Measurements from ENCODE around the gene DNAI7.

GRCh38 chr12:25101092-25101445, 93.9 kb downstream of the DNAI7 start:
- no peak for TF ChIP-seq KLF9 (CRISPR knock-in tag; IDR thresholded peaks at IDR 0.05; ENCODE audit: low read depth)
- TF ChIP-seq SRF (IDR thresholded peaks at IDR 0.05; ENCODE audit: low read depth, low read length), result no peak
- TF ChIP-seq, protein P1, sequence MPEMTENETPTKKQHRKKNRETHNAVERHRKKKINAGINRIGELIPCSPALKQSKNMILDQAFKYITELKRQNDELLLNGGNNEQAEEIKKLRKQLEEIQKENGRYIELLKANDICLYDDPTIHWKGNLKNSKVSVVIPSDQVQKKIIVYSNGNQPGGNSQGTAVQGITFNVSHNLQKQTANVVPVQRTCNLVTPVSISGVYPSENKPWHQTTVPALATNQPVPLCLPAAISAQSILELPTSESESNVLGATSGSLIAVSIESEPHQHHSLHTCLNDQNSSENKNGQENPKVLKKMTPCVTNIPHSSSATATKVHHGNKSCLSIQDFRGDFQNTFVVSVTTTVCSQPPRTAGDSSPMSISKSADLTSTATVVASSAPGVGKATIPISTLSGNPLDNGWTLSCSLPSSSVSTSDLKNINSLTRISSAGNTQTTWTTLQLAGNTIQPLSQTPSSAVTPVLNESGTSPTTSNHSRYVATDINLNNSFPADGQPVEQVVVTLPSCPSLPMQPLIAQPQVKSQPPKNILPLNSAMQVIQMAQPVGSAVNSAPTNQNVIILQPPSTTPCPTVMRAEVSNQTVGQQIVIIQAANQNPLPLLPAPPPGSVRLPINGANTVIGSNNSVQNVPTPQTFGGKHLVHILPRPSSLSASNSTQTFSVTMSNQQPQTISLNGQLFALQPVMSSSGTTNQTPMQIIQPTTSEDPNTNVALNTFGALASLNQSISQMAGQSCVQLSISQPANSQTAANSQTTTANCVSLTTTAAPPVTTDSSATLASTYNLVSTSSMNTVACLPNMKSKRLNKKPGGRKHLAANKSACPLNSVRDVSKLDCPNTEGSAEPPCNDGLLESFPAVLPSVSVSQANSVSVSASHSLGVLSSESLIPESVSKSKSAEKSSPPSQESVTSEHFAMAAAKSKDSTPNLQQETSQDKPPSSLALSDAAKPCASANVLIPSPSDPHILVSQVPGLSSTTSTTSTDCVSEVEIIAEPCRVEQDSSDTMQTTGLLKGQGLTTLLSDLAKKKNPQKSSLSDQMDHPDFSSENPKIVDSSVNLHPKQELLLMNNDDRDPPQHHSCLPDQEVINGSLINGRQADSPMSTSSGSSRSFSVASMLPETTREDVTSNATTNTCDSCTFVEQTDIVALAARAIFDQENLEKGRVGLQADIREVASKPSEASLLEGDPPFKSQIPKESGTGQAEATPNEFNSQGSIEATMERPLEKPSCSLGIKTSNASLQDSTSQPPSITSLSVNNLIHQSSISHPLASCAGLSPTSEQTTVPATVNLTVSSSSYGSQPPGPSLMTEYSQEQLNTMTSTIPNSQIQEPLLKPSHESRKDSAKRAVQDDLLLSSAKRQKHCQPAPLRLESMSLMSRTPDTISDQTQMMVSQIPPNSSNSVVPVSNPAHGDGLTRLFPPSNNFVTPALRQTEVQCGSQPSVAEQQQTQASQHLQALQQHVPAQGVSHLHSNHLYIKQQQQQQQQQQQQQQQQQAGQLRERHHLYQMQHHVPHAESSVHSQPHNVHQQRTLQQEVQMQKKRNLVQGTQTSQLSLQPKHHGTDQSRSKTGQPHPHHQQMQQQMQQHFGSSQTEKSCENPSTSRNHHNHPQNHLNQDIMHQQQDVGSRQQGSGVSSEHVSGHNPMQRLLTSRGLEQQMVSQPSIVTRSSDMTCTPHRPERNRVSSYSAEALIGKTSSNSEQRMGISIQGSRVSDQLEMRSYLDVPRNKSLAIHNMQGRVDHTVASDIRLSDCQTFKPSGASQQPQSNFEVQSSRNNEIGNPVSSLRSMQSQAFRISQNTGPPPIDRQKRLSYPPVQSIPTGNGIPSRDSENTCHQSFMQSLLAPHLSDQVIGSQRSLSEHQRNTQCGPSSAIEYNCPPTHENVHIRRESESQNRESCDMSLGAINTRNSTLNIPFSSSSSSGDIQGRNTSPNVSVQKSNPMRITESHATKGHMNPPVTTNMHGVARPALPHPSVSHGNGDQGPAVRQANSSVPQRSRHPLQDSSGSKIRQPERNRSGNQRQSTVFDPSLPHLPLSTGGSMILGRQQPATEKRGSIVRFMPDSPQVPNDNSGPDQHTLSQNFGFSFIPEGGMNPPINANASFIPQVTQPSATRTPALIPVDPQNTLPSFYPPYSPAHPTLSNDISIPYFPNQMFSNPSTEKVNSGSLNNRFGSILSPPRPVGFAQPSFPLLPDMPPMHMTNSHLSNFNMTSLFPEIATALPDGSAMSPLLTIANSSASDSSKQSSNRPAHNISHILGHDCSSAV (CRISPR knock-in tag; IDR thresholded peaks at IDR 0.05; ENCODE audit: borderline replicate concordance), result no peak
- TF ChIP-seq SUZ12 (IDR thresholded peaks at IDR 0.05; ENCODE audit: low read depth, low read length), result no peak
- TF ChIP-seq SP5 (CRISPR knock-in tag; IDR thresholded peaks at IDR 0.05; ENCODE audit: borderline replicate concordance, low read depth), result no peak
- no peak for TF ChIP-seq NCOA1 (CRISPR knock-in tag; IDR thresholded peaks at IDR 0.05)
- TF ChIP-seq, protein P2, sequence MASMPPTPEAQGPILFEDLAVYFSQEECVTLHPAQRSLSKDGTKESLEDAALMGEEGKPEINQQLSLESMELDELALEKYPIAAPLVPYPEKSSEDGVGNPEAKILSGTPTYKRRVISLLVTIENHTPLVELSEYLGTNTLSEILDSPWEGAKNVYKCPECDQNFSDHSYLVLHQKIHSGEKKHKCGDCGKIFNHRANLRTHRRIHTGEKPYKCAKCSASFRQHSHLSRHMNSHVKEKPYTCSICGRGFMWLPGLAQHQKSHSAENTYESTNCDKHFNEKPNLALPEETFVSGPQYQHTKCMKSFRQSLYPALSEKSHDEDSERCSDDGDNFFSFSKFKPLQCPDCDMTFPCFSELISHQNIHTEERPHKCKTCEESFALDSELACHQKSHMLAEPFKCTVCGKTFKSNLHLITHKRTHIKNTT (CRISPR knock-in tag; IDR thresholded peaks at IDR 0.05), result no peak
- no peak for TF ChIP-seq EHMT2 (IDR thresholded peaks at IDR 0.05; ENCODE audit: borderline replicate concordance, low read depth, low read length)
- TF ChIP-seq JUND (CRISPR knock-in tag; IDR thresholded peaks at IDR 0.05), result no peak
- TF ChIP-seq AKAP8 (CRISPR knock-in tag; IDR thresholded peaks at IDR 0.05), result no peak
- no peak for TF ChIP-seq HMGXB4 (CRISPR knock-in tag; IDR thresholded peaks at IDR 0.05; ENCODE audit: borderline replicate concordance in 1 of 2, low read depth in 1 of 2)
- TF ChIP-seq ESRRA (CRISPR knock-in tag; IDR thresholded peaks at IDR 0.05; ENCODE audit: low read depth), result no peak
